LNCAP (cell line): ENCODE data around the gene TRIM42.

Experiments
- CTCF ChIP-seq: fragments of 450-650 bp; IDR thresholded peaks from 2 replicates; pipeline ENCODE4 v1.5.1; 2017; ENCODE audit warnings: mild to moderate bottlenecking

Gene TRIM42

GRCh38 chr3:140710711-140711389 lies 33.0 kb downstream of the TRIM42 start:
- TF ChIP-seq CTCF, result no peak

GRCh38 chr3:140711390-140712035 lies 33.6 kb downstream of the TRIM42 start:
- TF ChIP-seq CTCF, result no peak

GRCh38 chr3:140712301-140712700 lies 34.4 kb downstream of the TRIM42 start:
- TF ChIP-seq CTCF, result no peak

GRCh38 chr3:140715035-140715434 lies 37.2 kb downstream of the TRIM42 start:
- no peak for TF ChIP-seq CTCF

- TF ChIP-seq CTCF, result no peak
Measured at GRCh38 chr3:140717921-140718320, 40.1 kb downstream of the TRIM42 start.

- no peak for TF ChIP-seq CTCF
Measured at GRCh38 chr3:140719841-140720614, 42.2 kb downstream of the TRIM42 start.

GRCh38 chr3:140723576-140723975 lies 45.7 kb downstream of the TRIM42 start:
- TF ChIP-seq CTCF, result no peak
